Colon (tissue), 2 donors: ENCODE measurements around the gene ATP1A4.

Source experiments
- FAIRE-seq: peaks from 2 replicates; lab custom pipeline; 2012; peaks lifted over from hg19 to GRCh38; lab: Jason Lieb, UNC
- donor health status: control.
- donor health status: control.

The ATP1A4 gene

GRCh38 chr1:160206421-160207117, 55.2 kb downstream of the ATP1A4 start:
- FAIRE-seq: no peak

GRCh38 chr1:160207118-160207650, 55.8 kb downstream of the ATP1A4 start:
- FAIRE-seq: no peak

- no peak for FAIRE-seq
These were observed 56.6 kb downstream of the ATP1A4 start for GRCh38 chr1:160207771-160208556.

- FAIRE-seq: no peak
These were observed 57.3 kb downstream of the ATP1A4 start for GRCh38 chr1:160208557-160209320.

- no peak for FAIRE-seq
These were observed 58.1 kb downstream of the ATP1A4 start for GRCh38 chr1:160209321-160210046.

GRCh38 chr1:160210561-160210960, 59.2 kb downstream of the ATP1A4 start:
- no peak for FAIRE-seq

- FAIRE-seq: no peak
These were observed 59.8 kb downstream of the ATP1A4 start for GRCh38 chr1:160211046-160211790.

GRCh38 chr1:160214481-160215140, 63.2 kb downstream of the ATP1A4 start:
- no peak for FAIRE-seq

GRCh38 chr1:160216301-160216700, 64.9 kb downstream of the ATP1A4 start:
- no peak for FAIRE-seq

- FAIRE-seq: no peak
These were observed 66.2 kb downstream of the ATP1A4 start for GRCh38 chr1:160217481-160218051.

GRCh38 chr1:160219062-160219929, 67.9 kb downstream of the ATP1A4 start:
- FAIRE-seq: no peak

- no peak for FAIRE-seq
These were observed 68.9 kb downstream of the ATP1A4 start for GRCh38 chr1:160220301-160220700.

GRCh38 chr1:160221089-160221488, 69.7 kb downstream of the ATP1A4 start:
- FAIRE-seq: no peak

GRCh38 chr1:160222546-160222945, 71.1 kb downstream of the ATP1A4 start:
- FAIRE-seq: no peak

GRCh38 chr1:160224606-160225005, 73.2 kb downstream of the ATP1A4 start:
- FAIRE-seq: no peak

GRCh38 chr1:160225345-160225744, 73.9 kb downstream of the ATP1A4 start:
- FAIRE-seq: no peak

GRCh38 chr1:160226623-160227022, 75.2 kb downstream of the ATP1A4 start:
- no peak for FAIRE-seq

- FAIRE-seq: no peak
These were observed 75.6 kb downstream of the ATP1A4 start for GRCh38 chr1:160227034-160227433.

- no peak for FAIRE-seq
These were observed 76.2 kb downstream of the ATP1A4 start for GRCh38 chr1:160227561-160227960.
